Measurements from ENCODE around the gene PALM3.
A peak's percentile ranks its signal among the peaks of the same experiment; 100 is the strongest.

Gene PALM3

GRCh38 chr19:14089662-14090508 lies 28.0 kb upstream of the PALM3 start:
- peak; percentile 63 to 84 (median 74) for DNase-seq

GRCh38 chr19:14089412-14089661 lies 27.5 kb upstream of the PALM3 start:
- DNase-seq: peak in 1 of 4 experiments; percentile 23

- DNase-seq: no peak
These were observed 26.9 kb upstream of the PALM3 start for GRCh38 chr19:14088634-14089411.

GRCh38 chr19:14086098-14086497 lies 24.2 kb upstream of the PALM3 start:
- no peak for DNase-seq

GRCh38 chr19:14085309-14085995 lies 23.6 kb upstream of the PALM3 start, which contains the start of gene C19orf67:
Gene C19orf67 (minus strand): TSS chr19:14085783. CDS start chr19:14085627, 156 bp downstream.
- no peak for DNase-seq

- DNase-seq: no peak
These were observed 20.7 kb upstream of the PALM3 start for GRCh38 chr19:14082675-14082960.

- peak; percentile 62 to 87 (median 70) for DNase-seq
These were observed 20.2 kb upstream of the PALM3 start for GRCh38 chr19:14081797-14082674.

- DNase-seq: peak; percentile 98 to 100 (median 100)
These were observed 19.3 kb upstream of the PALM3 start for GRCh38 chr19:14080887-14081796.

- peak; percentile 84 to 96 (median 90) for DNase-seq
These were observed 16.5 kb upstream of the PALM3 start for GRCh38 chr19:14078411-14078810.

GRCh38 chr19:14073925-14074838 lies 12.3 kb upstream of the PALM3 start:
- peak; percentile 30 to 66 (median 40) for DNase-seq

GRCh38 chr19:14073261-14073924 lies 11.5 kb upstream of the PALM3 start:
- peak; percentile 81 to 95 (median 88) for DNase-seq

GRCh38 chr19:14072535-14073260 lies 10.8 kb upstream of the PALM3 start, which contains the start of gene MISP3:
Gene MISP3 (plus strand): TSS chr19:14072786. CDS start chr19:14073310, 524 bp downstream.
- DNase-seq: peak in 2 of 4 experiments; percentile 59 to 67

- DNase-seq: no peak
These were observed 8.6 kb upstream of the PALM3 start for GRCh38 chr19:14070268-14071050.

- no peak for DNase-seq
These were observed 4.3 kb upstream of the PALM3 start for GRCh38 chr19:14066134-14066533.

- peak in 1 of 4 experiments; percentile 36 for DNase-seq
These were observed 1.2 kb upstream of the PALM3 start for GRCh38 chr19:14063105-14063504.

- no peak for DNase-seq
These were observed 631 bp upstream of the PALM3 start for GRCh38 chr19:14062558-14062855.

GRCh38 chr19:14061081-14061749 lies 661 bp downstream of the PALM3 start:
- DNase-seq: no peak

Measured in suppressor macrophage (primary cell).